HG03457 (cell line): ENCODE measurements around the gene PSMD12.
"Not testable (repeated sequence)": the region's sequence is repeated elsewhere in the genome, so short reads cannot be mapped to it uniquely, and the experiment has no call there.

Experiments used
- ATAC-seq: cut with Tn5 transposase; IDR thresholded peaks from one replicate; pipeline ENCODE4 v1.9.1; 2021; ENCODE audit warnings: moderate number of reproducible peaks; ENCODE audit not compliant: unreplicated experiment

The PSMD12 gene

DNA sequence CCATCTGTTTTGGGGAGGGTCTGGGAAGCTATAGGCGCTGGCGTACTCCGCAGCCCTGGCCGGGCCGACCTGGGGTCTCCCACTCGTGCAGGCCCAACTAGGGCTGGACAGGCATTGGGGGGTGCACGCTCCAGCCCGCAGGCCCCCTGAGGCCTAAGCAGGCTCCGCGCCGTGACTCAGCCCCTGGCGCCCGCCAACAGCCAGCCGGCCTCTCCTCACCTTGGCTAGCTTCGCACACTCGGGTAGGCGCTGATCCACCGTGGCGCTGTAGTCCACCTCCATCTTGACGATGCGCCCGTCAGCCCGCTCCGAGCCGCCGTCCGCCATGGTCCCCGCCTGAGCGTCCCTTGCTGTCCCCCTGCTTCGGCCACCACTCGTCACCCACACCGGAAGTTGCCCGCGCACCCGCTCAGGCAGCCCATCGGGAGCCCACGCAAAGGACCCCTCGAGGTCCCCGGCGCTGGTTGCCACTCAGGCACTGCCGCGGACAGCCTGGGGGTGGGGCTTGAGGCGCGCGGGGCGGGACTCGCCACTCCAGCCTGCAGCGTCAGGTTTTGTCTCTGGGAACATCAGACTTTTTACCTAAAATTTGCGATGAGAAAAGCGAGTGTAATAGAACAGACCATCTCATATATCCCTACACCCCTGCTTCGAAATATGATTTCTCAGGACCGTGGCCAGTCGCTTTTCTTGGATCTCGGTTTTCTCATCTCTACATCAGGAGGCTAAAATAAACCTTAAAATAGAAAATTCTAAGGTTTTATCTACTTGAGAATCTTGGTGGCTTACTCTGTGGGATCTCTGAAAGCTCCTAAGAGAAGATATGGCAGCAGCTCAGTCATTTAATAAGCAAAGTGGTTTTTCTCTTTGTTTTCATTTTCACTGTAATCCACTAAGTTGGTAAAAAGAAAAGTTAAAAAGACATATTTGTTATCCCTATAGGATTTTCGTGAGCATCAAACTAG is at the start of gene PSMD12:
PSMD12 (minus strand) TSS at position 385 of the 965 bp plus-strand sequence; CDS start at position 327, 58 bp downstream.
- ATAC-seq = peak; percentile 65

GRCh38 chr17:67415291-67415690 is 48.9 kb upstream of the PSMD12 start:
- no peak for ATAC-seq

DNA sequence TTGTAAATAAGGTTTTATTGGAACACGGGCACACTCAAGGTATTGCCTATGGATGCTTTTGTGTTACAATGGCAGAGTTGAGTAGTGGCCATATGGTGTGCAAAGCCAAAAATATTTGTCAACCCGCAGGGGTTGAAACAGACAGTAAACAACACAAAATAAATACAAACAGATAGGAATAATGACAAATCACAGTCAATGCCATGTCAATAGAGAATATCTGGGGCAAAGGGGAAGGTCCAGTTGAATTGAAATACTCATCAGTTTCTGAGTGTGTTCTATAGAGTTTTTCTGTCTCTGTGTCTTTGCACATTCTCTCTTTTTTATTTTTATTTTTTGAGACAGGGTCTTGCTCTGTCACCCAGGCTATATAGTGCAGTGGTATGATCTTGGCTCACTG is 48.2 kb upstream of the PSMD12 start:
- ATAC-seq = no peak

GRCh38 chr17:67414130-67414529 is 47.8 kb upstream of the PSMD12 start:
- no peak for ATAC-seq

- ATAC-seq = no peak
Observed at GRCh38 chr17:67413388-67413787, 47.0 kb upstream of the PSMD12 start.

DNA sequence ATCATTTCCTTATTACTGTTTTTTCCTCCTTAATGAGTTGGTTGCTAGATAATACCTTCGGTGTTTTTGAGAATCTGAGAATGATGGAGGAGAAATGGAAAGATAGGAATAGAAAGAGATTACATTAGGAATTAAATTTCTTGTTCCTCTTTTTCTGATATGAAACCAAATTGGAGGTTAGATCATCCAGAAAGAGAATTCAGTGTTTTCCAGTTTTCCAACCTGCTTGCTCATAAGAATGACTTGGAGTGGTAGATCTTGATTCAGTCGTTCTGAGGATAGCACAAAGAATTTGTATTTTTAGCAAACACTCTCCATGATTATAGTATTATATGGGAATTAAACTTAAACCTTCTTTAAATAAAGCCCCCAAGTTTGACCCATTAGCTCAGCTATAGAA is 46.6 kb upstream of the PSMD12 start:
- ATAC-seq = no peak

DNA sequence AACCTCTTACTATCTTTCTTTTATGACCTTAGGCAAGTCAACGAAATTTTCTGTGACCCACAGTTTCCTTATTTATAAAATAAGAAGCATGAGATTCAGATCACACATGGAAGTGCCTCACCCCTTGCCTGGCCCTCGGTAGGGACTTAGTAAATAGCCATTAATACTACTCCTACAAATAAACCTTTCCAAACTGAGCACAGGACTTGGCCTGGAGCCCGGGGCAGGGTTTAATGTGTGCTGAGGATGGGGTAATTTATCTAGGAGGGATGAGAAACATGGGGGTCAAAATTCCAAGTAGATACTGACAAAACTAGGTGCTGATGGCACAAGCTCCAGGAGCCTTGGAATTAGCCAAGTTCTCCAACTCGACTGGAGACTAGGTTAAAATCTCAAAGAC is 45.7 kb upstream of the PSMD12 start:
- ATAC-seq = no peak

GRCh38 chr17:67411397-67411796 is 45.0 kb upstream of the PSMD12 start:
- ATAC-seq = no peak

GRCh38 chr17:67408455-67408830 is 42.1 kb upstream of the PSMD12 start:
- ATAC-seq = not testable (repeated sequence)

- no peak for ATAC-seq
Observed at GRCh38 chr17:67403483-67403882, 37.1 kb upstream of the PSMD12 start.

- no peak for ATAC-seq
Observed at GRCh38 chr17:67403065-67403464, 36.7 kb upstream of the PSMD12 start.

DNA sequence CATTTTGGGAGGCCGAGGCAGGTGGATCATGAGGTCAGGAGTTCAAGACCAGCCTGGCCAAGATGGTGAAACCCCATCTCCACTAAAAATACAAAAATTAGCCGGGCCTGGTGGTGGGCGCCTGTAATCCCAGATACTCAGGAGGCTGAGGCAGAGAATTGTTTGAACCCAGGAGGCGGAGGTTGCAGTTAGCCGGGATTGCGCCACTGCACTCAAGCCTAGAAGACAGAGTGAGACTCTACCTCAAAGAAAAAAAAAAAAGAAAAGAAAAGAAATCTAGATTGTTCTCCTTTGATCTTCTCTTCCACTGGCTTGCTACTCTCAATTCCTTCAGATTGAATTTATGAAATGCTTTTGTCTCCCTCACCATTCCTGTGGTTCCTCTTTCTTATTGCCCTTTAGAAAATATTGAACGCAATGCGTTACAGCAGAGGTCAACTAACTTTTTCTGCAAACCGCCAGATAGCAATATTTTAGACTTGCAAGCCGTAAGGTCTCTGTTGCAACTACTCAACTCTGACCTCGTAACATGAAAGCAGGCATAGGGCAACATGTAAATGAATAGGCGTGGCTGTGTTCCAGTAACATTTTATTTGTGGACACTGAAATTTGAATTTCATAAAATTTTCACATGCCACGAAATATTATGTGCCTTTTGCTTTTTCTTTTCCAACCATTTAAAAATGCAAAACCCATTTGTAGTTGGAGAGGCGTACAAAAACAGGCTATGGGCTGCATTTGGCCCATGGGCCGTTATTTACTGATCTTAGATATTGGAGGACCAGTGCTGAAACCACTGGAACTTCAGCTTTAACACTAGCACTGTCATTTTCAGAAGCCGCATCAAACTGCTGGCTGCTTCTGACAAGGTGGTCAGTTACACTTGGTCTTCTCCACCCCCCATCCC is 35.5 kb upstream of the PSMD12 start:
- ATAC-seq = no peak

GRCh38 chr17:67401106-67401505 is 34.7 kb upstream of the PSMD12 start:
- ATAC-seq = no peak

- no peak for ATAC-seq
Observed at GRCh38 chr17:67400193-67400592, 33.8 kb upstream of the PSMD12 start.

- no peak for ATAC-seq
Observed at GRCh38 chr17:67399676-67400075, 33.3 kb upstream of the PSMD12 start.

DNA sequence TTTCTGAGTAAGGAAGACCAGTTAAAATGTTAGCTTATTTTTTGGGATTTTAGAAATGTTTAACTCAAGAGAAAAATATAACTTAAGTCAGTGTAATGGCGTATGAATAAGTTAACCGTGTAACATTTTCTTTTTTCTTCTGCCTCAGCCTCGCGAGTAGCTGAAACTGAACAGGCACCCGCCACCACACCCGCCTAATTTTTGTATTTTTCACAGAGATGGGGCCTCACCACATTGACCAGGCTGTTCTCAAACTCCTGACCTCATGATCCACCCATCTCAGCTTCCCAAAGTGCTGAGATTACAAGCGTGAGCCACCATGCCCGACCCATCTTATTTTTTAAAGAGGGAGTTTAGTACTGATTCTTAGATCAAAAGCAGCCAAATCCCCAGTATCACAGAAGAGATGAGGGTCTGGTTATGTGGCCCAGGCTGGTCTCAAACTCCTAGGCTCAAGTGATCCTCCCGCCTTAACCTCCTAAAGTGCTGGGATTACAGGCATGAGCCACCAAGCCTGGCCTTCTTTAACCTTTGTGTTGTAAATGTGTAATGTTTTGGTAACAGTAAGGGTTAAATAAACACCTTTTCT is 27.5 kb upstream of the PSMD12 start:
- ATAC-seq = no peak

GRCh38 chr17:67392111-67392510 is 25.7 kb upstream of the PSMD12 start:
- ATAC-seq = no peak

- peak; percentile 87 for ATAC-seq
Observed at GRCh38 chr17:67390646-67391361, 24.4 kb upstream of the PSMD12 start.

DNA sequence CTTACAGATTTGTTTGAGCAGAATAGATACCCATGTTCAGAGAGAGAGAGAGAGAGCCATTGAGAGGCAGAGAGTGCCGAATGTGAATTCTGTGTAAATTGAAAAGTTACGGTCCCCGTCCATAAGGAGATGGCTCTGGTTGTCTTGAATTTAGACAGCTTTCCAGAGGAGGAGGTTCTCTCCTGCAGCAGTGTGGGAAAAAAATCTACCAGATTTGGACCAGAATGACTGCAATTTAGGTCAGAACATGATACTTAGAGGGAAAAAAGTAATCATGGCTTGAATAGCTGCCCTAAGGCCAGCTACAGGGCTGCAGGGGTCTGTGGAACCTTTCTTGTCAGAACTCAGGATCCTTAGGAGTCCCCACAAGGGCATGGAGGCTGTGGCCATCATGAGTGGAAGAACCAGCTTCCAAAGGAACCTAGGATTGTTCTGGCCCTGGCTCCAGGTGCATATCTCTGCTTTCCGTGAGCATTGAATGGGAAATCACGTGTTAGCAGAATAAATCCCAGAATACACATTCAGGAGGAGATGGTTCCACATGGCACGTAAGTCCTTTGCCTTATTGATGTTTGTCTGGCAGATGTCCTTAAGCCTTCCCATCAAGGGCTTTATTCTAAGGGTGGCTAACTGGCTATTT is 23.7 kb upstream of the PSMD12 start:
- no peak for ATAC-seq

GRCh38 chr17:67388986-67389385 is 22.6 kb upstream of the PSMD12 start:
- ATAC-seq = no peak
